Neutrophil (primary cell): ENCODE results near the gene ALDH1L2.

Experiments used
- H3K27ac ChIP-seq: fragments of 200-600 bp; sonication (generic); 2 replicates; pipeline ENCODE4 v1.5.1; 2016; ENCODE audit warnings: mild to moderate bottlenecking, moderate library complexity
- H3K27me3 ChIP-seq: fragments of 200-600 bp; sonication (generic); 2 replicates; pipeline ENCODE4 v1.6.0; 2016; ENCODE audit warnings: mild to moderate bottlenecking
- H3K36me3 ChIP-seq: fragments of 200-600 bp; sonication (generic); 2 replicates; pipeline ENCODE4 v1.5.1; 2017
- H3K4me1 ChIP-seq, 2 experiments: fragments of 200-600 bp in 1 of 2; sonication (generic) in 1 of 2; 1 replicate in 1 of 2; 2 replicates in 1 of 2; pipeline versions ENCODE4 v1.5.1 to v1.6.1; 2013 to 2016; ENCODE audit warnings: low read depth in 1 of 2, low read length in 1 of 2, mild to moderate bottlenecking in 1 of 2, moderate library complexity in 1 of 2; ENCODE audit not compliant: control insufficient read depth in 1 of 2, insufficient read depth in 1 of 2
- H3K4me3 ChIP-seq, 2 experiments: fragments of 200-600 bp in 1 of 2; sonication (generic) in 1 of 2; 1 replicate in 1 of 2; 2 replicates in 1 of 2; pipeline ENCODE4 v1.5.1; 2013 to 2016; ENCODE audit warnings: low read depth in 1 of 2, low read length in 1 of 2, mild to moderate bottlenecking in 1 of 2, moderate library complexity in 1 of 2
- H3K9me3 ChIP-seq: fragments of 200-600 bp; sonication (generic); 2 replicates; pipeline ENCODE4 v1.5.1; 2016
- CTCF ChIP-seq: fragments of 200-600 bp; sonication (generic); IDR thresholded peaks from 2 replicates; pipeline ENCODE4 v1.5.1; 2016; ENCODE audit warnings: antibody characterized with exemption

Gene ALDH1L2

GRCh38 chr12:105060715-105061378 is 23.4 kb downstream of the ALDH1L2 start:
- no peaks in the 10 kb centered on the region for H3K36me3 ChIP-seq
- H3K4me1 ChIP-seq = no peaks in the 10 kb centered on the region
- H3K27ac ChIP-seq = no peak overlapping the region
- H3K4me3 ChIP-seq = no peak overlapping the region
- no peak for TF ChIP-seq CTCF
- H3K27me3 ChIP-seq = no peaks in the 10 kb centered on the region
- no peaks in the 10 kb centered on the region for H3K9me3 ChIP-seq

DNA sequence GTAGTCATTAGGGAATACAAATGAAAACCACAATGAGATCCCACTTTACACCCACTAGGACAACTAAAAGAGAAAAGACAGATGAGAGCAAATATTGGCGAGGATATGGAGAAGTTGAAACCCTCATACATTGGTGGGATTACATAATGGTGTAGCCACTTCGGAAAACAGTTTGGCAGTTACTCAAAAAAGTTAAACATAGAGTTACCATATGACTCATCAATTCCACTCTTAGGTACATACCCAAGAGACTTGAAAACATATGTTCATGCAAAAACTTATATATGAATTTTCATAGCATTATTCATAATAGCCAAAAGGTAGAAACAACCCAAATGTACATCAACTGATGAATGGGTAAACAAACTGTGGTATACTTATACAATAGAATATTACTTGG is 27.1 kb downstream of the ALDH1L2 start:
- H3K4me3 ChIP-seq = no peak overlapping the region
- TF ChIP-seq CTCF = no peak
- H3K36me3 ChIP-seq = no peaks in the 10 kb centered on the region
- no peaks in the 10 kb centered on the region for H3K9me3 ChIP-seq
- H3K27me3 ChIP-seq = no peaks in the 10 kb centered on the region
- no peak overlapping the region for H3K27ac ChIP-seq
- no peaks in the 10 kb centered on the region for H3K4me1 ChIP-seq

- peak; percentile 84 for TF ChIP-seq CTCF
- Histone ChIP-seq H3K4me3 (no peak overlapping the region), H3K36me3 (no peaks in the 10 kb centered on the region), H3K9me3 (no peaks in the 10 kb centered on the region), H3K4me1 (no peaks in the 10 kb centered on the region), H3K27ac (no peak overlapping the region), H3K27me3 (no peaks in the 10 kb centered on the region)
These were observed 31.1 kb downstream of the ALDH1L2 start for GRCh38 chr12:105053116-105053572.

- no peaks in the 10 kb centered on the region for H3K36me3 ChIP-seq
- H3K27me3 ChIP-seq = no peaks in the 10 kb centered on the region
- H3K4me3 ChIP-seq = no peak overlapping the region
- H3K9me3 ChIP-seq = no peaks in the 10 kb centered on the region
- H3K27ac ChIP-seq = no peak overlapping the region
- H3K4me1 ChIP-seq = no peaks in the 10 kb centered on the region
- no peak for TF ChIP-seq CTCF
These were observed 32.3 kb downstream of the ALDH1L2 start for GRCh38 chr12:105051981-105052380.

DNA sequence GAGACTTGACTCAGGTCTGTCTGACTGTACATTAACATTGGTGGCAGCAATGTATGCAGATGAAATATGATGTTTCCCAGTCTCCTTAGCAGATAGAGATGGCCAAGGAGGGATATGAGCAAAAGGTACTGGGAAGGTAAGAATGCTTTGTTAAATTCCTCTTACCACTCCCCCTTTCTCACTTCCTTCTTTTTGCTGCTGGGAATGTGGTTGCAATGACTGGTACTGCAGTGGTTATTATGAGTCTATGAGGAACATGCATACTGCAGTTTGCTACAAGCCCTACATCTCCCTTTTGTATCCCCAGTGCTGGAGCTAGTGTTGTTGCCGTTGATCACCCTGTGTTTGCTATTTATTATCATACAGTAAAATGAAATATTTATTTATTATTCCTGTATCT is 35.9 kb downstream of the ALDH1L2 start:
- Histone ChIP-seq H3K4me3 (no peak overlapping the region), H3K9me3 (no peaks in the 10 kb centered on the region), H3K36me3 (no peaks in the 10 kb centered on the region), H3K4me1 (no peaks in the 10 kb centered on the region), H3K27me3 (no peaks in the 10 kb centered on the region), H3K27ac (no peak overlapping the region)
- TF ChIP-seq CTCF = no peak

- no peak for TF ChIP-seq CTCF
- Histone ChIP-seq H3K36me3 (no peaks in the 10 kb centered on the region), H3K27me3 (no peaks in the 10 kb centered on the region), H3K9me3 (no peaks in the 10 kb centered on the region), H3K4me3 (no peak overlapping the region), H3K4me1 (no peaks in the 10 kb centered on the region), H3K27ac (no peak overlapping the region)
These were observed 37.0 kb downstream of the ALDH1L2 start for GRCh38 chr12:105047308-105047707.
